Measurements from ENCODE around the gene BANF2. TPM values are rescaled to one million over a fixed set of nuclear protein-coding genes. Genes with fewer than 3 reads are reported as not detected.

BANF2 gene
- total RNA-seq, 1 experiment from 2014 or later, result not detected

DNA sequence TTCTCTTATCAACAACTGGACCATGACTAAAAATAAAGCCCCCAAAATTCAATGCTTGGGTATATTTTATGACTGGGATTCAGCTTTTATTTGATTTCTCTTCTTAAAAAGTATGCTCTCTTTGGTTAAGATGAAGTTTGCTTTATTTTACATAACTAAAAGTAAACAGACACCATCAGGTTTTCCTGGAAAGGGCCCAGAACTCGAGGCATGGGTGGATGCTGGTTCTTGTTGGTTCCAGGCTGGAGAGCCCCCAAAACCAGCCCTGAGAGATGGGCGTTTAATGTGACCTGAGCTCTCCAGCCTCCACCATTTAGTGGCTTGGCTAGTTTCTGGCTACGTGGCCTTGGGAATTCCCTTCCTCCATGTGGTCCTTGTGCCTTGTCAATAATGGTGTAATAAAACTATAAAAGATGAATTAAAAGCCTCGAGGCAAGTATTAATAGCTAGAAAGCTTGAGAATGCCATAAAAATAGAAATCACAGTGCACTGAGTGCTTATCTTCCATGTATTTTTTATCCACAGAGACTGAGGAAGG lies 34.1 kb downstream of the BANF2 start:
- H3K4me3 Mint-ChIP-seq, result no peak overlapping the region
- Histone ChIP-seq H3K79me1 (ENCODE audit: insufficient read depth, low read depth, low read length, poor library complexity, severe bottlenecking) (no peaks in the 10 kb centered on the region), H3K23ac (ENCODE audit: insufficient read length, low read depth, low read length) (no peak overlapping the region), H3K23me2 (ENCODE audit: insufficient read length, low read depth, low read length, poor library complexity, severe bottlenecking) (no peaks in the 10 kb centered on the region), H4K5ac (ENCODE audit: insufficient read length, low read depth, low read length) (no peak overlapping the region), H2BK20ac (ENCODE audit: low read depth, low read length, poor library complexity, severe bottlenecking) (no peak overlapping the region), H3K4me2 (ENCODE audit: insufficient read depth, insufficient read length, low read length) (no peak overlapping the region), H3K4ac (ENCODE audit: low read depth, low read length) (no peak overlapping the region), H3K56ac (ENCODE audit: insufficient read length, low read depth, low read length) (no peak overlapping the region), H3K27ac (ENCODE audit: insufficient read length, low read depth, low read length) (no peak overlapping the region), H3K9ac (ENCODE audit: extremely low read depth, insufficient read length, low read length) (no peak overlapping the region), H2BK120ac (ENCODE audit: low read depth, low read length, poor library complexity, severe bottlenecking) (no peak overlapping the region), H2BK5ac (ENCODE audit: insufficient read length, low read length) (no peak overlapping the region), H4K91ac (ENCODE audit: insufficient read length, low read depth, low read length) (no peak overlapping the region), H3K9me3 (ENCODE audit: control insufficient read depth, low read depth, low read length) (peaks cover 4% of the 10 kb centered on the region), H2BK12ac (ENCODE audit: insufficient read length, low read depth, low read length) (no peak overlapping the region), H3K4me1 (ENCODE audit: insufficient read depth, low read length) (no peaks in the 10 kb centered on the region; the same call in 1 of the 2 replicates), H3T11ph (ENCODE audit: low read length) (no peak overlapping the region), H3K14ac (ENCODE audit: insufficient read depth, low read length) (no peak overlapping the region), H4K8ac (replicated peaks; ENCODE audit: insufficient read length, low read depth, low read length) (no peak overlapping the region), H2AFZ (ENCODE audit: low read length) (no peak overlapping the region), H3K27me3 (ENCODE audit: insufficient read depth, low read length) (no peaks in the 10 kb centered on the region), H3K18ac (ENCODE audit: insufficient read length, low read depth, low read length) (no peak overlapping the region), H3K79me2 (ENCODE audit: insufficient read depth, low read length) (no peaks in the 10 kb centered on the region), H2BK15ac (ENCODE audit: low read depth, low read length) (no peak overlapping the region), H4K20me1 (ENCODE audit: control insufficient read depth, insufficient read depth, insufficient read length) (no peaks in the 10 kb centered on the region), H2AK5ac (ENCODE audit: insufficient read length, low read length) (no peak overlapping the region)
- peaks cover 21 to 24% of the 10 kb centered on the region in 2 experiments for H3K9me3 Mint-ChIP-seq
- H3K27ac Mint-ChIP-seq, result no peak overlapping the region
- H3K4me1 Mint-ChIP-seq, result peaks cover 12 to 14% of the 10 kb centered on the region in 2 experiments
- H3K36me3 Mint-ChIP-seq (ENCODE audit: insufficient read depth in 1 of 3, low read depth in 3 of 3), result peaks cover 15 to 21% (median 17%) of the 10 kb centered on the region in 3 experiments
- WGBS (ENCODE audit: extremely low coverage, insufficient read length, low lambda C conversion rate), result no CpG with 5 or more reads among the region's 4 CpGs
- TF ChIP-seq, protein P1, sequence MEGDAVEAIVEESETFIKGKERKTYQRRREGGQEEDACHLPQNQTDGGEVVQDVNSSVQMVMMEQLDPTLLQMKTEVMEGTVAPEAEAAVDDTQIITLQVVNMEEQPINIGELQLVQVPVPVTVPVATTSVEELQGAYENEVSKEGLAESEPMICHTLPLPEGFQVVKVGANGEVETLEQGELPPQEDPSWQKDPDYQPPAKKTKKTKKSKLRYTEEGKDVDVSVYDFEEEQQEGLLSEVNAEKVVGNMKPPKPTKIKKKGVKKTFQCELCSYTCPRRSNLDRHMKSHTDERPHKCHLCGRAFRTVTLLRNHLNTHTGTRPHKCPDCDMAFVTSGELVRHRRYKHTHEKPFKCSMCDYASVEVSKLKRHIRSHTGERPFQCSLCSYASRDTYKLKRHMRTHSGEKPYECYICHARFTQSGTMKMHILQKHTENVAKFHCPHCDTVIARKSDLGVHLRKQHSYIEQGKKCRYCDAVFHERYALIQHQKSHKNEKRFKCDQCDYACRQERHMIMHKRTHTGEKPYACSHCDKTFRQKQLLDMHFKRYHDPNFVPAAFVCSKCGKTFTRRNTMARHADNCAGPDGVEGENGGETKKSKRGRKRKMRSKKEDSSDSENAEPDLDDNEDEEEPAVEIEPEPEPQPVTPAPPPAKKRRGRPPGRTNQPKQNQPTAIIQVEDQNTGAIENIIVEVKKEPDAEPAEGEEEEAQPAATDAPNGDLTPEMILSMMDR (conservative IDR thresholded peaks at IDR 0.05), result no peak
- DNase-seq, result no peak
- H3K27me3 Mint-ChIP-seq (ENCODE audit: low read depth), result no peaks in the 10 kb centered on the region; the same call in 1 of the 2 replicates
